Thymus (tissue), 11 donors: ENCODE data around the gene NHS. TPM values are rescaled to one million over a fixed set of nuclear protein-coding genes. Genes with fewer than 3 reads are reported as not detected.

Experiments
- DNase-seq, 9 donors: peaks; one replicate each; pipeline ENCODE4 v3.0.0-alpha.2; 2013; ENCODE audit warnings: low spot score in 9 of 9, low read depth in 6 of 9, missing footprints in 1 of 9
- H3K27ac ChIP-seq, 2 donors: one replicate each; pipeline ENCODE4 v1.5.1; 2013; ENCODE audit warnings: control low read depth in 1 of 2, low read depth in 1 of 2, low read length in 1 of 2, mild to moderate bottlenecking in 1 of 2, moderate library complexity in 1 of 2
- H3K27me3 ChIP-seq, 2 donors: one replicate each; pipeline ENCODE4 v1.5.1; 2013; ENCODE audit warnings: low read length in 1 of 2; ENCODE audit not compliant: control insufficient read depth in 2 of 2, insufficient read depth in 1 of 2
- H3K36me3 ChIP-seq, 2 donors: one replicate each; pipeline ENCODE4 v1.5.1; 2013; ENCODE audit warnings: low read length in 1 of 2, mild to moderate bottlenecking in 1 of 2, moderate library complexity in 1 of 2; ENCODE audit not compliant: control insufficient read depth in 2 of 2, insufficient read depth in 2 of 2
- H3K4me1 ChIP-seq, 2 donors: one replicate each; pipeline ENCODE4 v1.5.1; 2013; ENCODE audit warnings: low read length in 2 of 2; ENCODE audit not compliant: control insufficient read depth in 2 of 2, insufficient read depth in 2 of 2
- H3K4me3 ChIP-seq, 2 donors: one replicate each; pipeline ENCODE4 v1.5.1; 2013; ENCODE audit warnings: low read length in 2 of 2, control low read depth in 1 of 2, mild to moderate bottlenecking in 1 of 2
- H3K9me3 ChIP-seq, 2 donors: one replicate each; pipeline ENCODE4 v1.5.1; 2013; ENCODE audit warnings: low read length in 1 of 2, mild to moderate bottlenecking in 1 of 2; ENCODE audit not compliant: control insufficient read depth in 2 of 2, insufficient read depth in 1 of 2
- WGBS: extraction: QIAGEN DNeasy Blood & Tissue Kit; methylation state at CpG from one replicate; pipeline ENCODE4 v1.1.7; 2013; 5-methylcytosine and 5-hydroxymethylcytosine counted together
- polyA plus RNA-seq: library from polyadenylated mRNA; stranded (reverse); fragments of 200-250 nt; gene quantifications from one replicate; pipeline ENCODE4 v1.2.3, GENCODE V29; 2013
- total RNA-seq: library from RNA; stranded (reverse); fragments of 120-200 nt; gene quantifications from one replicate; pipeline ENCODE4 v1.2.4, GENCODE V29; 2013
- donor health status: healthy.

Gene NHS
- total and polyA plus RNA-seq, 2 donors: 1.7 to 2.8 TPM

- under 1% methylated on average over 15 of the region's 15 CpGs for WGBS
- no peaks in the 10 kb centered on the region for H3K36me3 ChIP-seq
- H3K9me3 ChIP-seq: no peaks in the 10 kb centered on the region
- H3K27ac ChIP-seq: peak overlapping the region; percentile 86 to 87
- peak in 4 of 9 donors; percentile 18 to 37 (median 27) for DNase-seq
- peak overlapping the region; percentile 57 to 58 for H3K4me3 ChIP-seq
- peaks cover 0 to 10% of the 10 kb centered on the region in 2 donors for H3K27me3 ChIP-seq
- H3K4me1 ChIP-seq: peaks cover 0 to 14% of the 10 kb centered on the region in 2 donors
These were observed 362.6 kb downstream of the NHS start for GRCh38 chrX:17737710-17737985.

DNA sequence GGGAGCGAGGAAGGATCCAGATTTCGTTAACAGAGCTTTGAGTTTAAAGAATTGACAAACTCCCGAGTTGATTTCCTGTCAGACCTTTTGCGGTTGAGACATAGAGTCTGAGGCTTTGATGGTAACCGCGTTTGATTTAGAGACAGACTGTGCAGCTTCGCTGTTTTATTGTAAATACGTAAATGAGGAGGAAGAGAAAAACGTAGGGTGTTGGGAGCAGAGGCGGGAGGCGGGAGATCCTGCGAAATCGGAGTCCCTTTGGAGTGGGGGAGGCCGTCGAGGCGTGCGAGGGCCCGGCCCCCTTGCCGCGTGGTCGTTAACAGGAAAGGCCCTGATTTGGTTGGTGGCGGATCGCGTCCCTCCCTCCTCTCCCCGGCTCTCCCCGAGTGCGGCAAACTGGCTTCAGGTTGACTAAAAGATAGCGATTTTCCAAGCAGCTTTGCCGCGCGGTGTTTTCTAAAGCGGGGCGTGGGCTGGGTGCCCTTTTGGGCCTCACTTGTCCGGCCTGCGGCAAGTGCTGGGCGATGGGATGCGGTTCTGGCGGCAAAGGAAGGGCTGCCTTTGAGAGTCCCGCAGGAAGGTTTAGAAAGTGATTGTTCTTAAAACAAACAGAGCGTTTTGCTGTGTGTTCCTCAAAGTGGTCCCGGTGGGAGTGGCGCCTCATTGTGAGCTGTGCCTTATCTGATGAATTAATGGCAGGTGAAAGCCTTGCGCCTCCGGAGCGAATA is 363.1 kb downstream of the NHS start:
- H3K36me3 ChIP-seq: no peaks in the 10 kb centered on the region
- H3K9me3 ChIP-seq: no peaks in the 10 kb centered on the region
- peak overlapping the region; percentile 86 to 87 for H3K27ac ChIP-seq
- under 1% methylated on average over 45 of the region's 45 CpGs for WGBS
- peak overlapping the region; percentile 57 to 58 for H3K4me3 ChIP-seq
- DNase-seq: peak in 8 of 9 donors; percentile 14 to 88 (median 55)
- peaks cover 0 to 10% of the 10 kb centered on the region in 2 donors for H3K27me3 ChIP-seq
- H3K4me1 ChIP-seq: peaks cover 0 to 14% of the 10 kb centered on the region in 2 donors

DNA sequence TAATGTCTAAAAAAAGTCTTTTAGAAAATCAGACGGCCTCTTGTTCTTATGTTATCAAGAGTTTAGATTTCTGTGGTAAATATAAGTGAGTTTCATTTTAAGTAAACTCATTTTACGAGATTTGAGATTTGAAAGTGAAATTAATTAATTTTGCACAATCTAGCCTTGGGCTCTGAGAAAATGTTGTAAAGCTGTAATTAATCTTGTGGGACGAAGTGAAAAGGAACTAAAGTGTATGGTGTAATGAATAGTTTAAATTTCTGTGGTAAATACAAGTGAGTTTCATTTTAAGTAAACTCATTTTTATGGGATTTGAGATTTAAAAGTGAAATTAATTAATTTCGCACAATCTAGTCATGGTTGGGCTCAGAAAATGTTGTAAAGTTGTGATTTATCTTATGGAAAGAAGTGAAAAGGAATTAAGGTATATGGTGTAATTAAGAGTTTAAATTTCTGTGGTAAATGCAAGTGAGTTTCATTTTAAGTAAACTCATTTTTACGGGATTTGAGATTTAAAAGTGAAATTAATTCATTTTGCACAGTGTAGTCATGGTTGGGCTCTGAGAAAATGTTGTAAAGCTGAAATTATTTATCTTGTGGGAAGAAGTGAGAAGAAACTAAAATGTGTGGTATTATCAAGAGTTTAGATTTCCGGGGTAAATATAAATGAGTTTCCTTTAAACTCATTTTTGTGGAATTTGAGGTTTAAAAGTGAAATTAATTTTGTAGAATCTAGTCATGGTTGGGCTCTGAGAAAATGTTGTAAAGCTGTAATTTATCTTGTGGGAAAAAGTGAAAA is 363.9 kb downstream of the NHS start:
- Histone ChIP-seq H3K4me1 (peaks cover 0 to 14% of the 10 kb centered on the region in 2 donors), H3K27ac (no peak overlapping the region), H3K36me3 (no peaks in the 10 kb centered on the region), H3K4me3 (peak overlapping the region; percentile 57 to 58), H3K9me3 (no peaks in the 10 kb centered on the region), H3K27me3 (peaks cover 0 to 10% of the 10 kb centered on the region in 2 donors)
- WGBS: 10% methylated on average over 6 of the region's 6 CpGs
- DNase-seq: no peak

- Histone ChIP-seq H3K4me3 (no peak overlapping the region), H3K27me3 (peaks cover 0 to 10% of the 10 kb centered on the region in 2 donors), H3K27ac (no peak overlapping the region), H3K36me3 (no peaks in the 10 kb centered on the region), H3K9me3 (no peaks in the 10 kb centered on the region), H3K4me1 (peaks cover 0 to 14% of the 10 kb centered on the region in 2 donors)
- 92% methylated on average over 11 of the region's 11 CpGs for WGBS
- DNase-seq: no peak
These were observed 365.4 kb downstream of the NHS start for GRCh38 chrX:17740137-17741122.

DNA sequence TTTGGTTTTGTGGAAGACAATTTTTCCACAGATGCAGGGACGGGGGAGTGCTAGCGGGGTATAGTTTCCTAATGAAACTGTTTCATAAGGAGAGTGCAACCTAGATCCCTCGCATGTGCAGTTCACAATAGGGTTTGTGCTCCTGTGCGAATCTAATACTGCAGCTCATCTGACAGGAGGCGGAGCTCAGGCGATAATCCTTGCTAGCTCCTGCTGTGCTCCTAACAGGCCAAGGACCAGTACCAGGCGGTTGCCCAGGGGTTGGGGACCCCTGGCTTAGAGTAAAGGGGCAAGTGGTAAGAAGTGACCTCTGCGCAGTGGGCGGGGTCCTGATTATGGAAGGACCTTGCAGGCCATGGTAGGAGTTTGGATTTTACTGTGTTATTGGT is 366.1 kb downstream of the NHS start:
- Histone ChIP-seq H3K4me1 (peaks cover 0 to 14% of the 10 kb centered on the region in 2 donors), H3K4me3 (no peak overlapping the region), H3K27ac (no peak overlapping the region), H3K36me3 (no peaks in the 10 kb centered on the region), H3K9me3 (no peaks in the 10 kb centered on the region), H3K27me3 (peaks cover 0 to 10% of the 10 kb centered on the region in 2 donors)
- DNase-seq: no peak
- 92% methylated on average over 9 of the region's 9 CpGs for WGBS

- WGBS: 5% methylated on average over 2 of the region's 2 CpGs
- peaks cover 0 to 6% of the 10 kb centered on the region in 2 donors for H3K27me3 ChIP-seq
- no peak for DNase-seq
- H3K27ac ChIP-seq: no peak overlapping the region
- no peaks in the 10 kb centered on the region for H3K36me3 ChIP-seq
- no peaks in the 10 kb centered on the region for H3K4me1 ChIP-seq
- no peak overlapping the region for H3K4me3 ChIP-seq
- no peaks in the 10 kb centered on the region for H3K9me3 ChIP-seq
These were observed 368.9 kb downstream of the NHS start for GRCh38 chrX:17743913-17744312.

DNA sequence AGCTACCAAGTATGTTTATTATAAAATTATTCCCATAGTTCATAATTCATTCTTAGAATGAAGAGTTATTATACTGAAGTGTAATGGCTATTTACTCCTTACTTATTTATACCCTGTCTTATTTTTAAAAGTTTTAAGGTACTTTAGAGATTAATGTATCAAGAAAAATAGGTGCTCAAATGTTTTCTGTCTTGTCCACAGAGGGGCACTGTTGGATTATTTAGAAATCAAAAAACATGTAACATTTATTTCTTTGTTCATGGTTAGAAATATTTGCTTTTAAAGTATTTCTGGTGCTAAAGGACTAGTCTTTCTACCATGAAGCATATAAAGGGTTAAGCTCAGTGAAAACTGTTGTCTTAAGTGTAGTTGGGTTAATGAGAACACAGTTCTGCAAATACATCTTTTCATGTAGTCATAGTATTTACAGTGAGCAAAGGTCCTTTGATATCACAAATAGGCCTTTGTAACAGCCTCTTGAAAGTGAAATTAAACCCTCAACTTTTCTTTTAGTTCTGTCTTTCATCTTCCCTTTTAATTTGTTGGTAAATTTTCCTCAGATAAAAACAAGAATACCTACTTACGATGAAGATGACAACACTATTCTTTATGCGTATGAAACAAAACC is 370.0 kb downstream of the NHS start:
- Histone ChIP-seq H3K27ac (no peak overlapping the region), H3K36me3 (no peaks in the 10 kb centered on the region), H3K4me3 (no peak overlapping the region), H3K9me3 (no peaks in the 10 kb centered on the region), H3K27me3 (peaks cover 0 to 6% of the 10 kb centered on the region in 2 donors), H3K4me1 (no peaks in the 10 kb centered on the region)
- peak in 1 of 9 donors; percentile 23 for DNase-seq
- 91% methylated on average over 2 of the region's 2 CpGs for WGBS

DNA sequence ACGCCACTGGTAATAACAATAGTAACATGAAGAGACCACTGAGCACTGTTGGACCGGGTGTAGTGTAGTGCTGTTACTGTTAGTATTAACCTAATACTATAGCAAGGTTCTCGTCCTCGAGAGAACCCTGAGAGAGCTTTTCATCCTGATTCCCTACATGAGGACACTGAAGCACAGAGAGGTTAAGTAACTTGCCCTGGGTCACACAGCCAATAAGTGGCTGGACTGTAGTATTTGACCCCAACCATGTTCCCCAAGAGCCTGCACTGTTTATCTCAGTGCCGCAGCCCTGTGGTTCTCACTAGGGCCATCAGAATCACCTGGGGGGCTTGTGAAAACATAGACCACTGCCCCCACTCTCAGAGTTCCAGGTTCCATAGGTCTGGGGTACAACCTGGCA is 372.7 kb downstream of the NHS start:
- Histone ChIP-seq H3K36me3 (no peaks in the 10 kb centered on the region), H3K9me3 (no peaks in the 10 kb centered on the region), H3K4me1 (no peaks in the 10 kb centered on the region), H3K4me3 (no peak overlapping the region), H3K27me3 (no peaks in the 10 kb centered on the region), H3K27ac (no peak overlapping the region)
- 97% methylated on average over 5 of the region's 5 CpGs for WGBS
- DNase-seq: no peak
